Rectal smooth muscle tissue (tissue), 1 donor: ENCODE measurements around the gene WDR36.
A peak's percentile ranks its signal among the peaks of the same experiment; 100 is the strongest.

Source experiments
- H3K27ac ChIP-seq: one replicate; pipeline ENCODE4 v1.7.0; 2013; ENCODE audit warnings: low read depth, low read length, inconsistent platforms
- H3K27me3 ChIP-seq: one replicate; pipeline ENCODE4 v1.7.0; 2013; ENCODE audit warnings: low read length; ENCODE audit not compliant: control insufficient read depth, insufficient read depth
- H3K36me3 ChIP-seq: one replicate; pipeline ENCODE4 v1.7.0; 2013; ENCODE audit warnings: low read length; ENCODE audit not compliant: control insufficient read depth, insufficient read depth
- H3K4me1 ChIP-seq: one replicate; pipeline ENCODE4 v1.7.0; 2013; ENCODE audit warnings: low read length; ENCODE audit not compliant: control insufficient read depth, insufficient read depth
- H3K4me3 ChIP-seq: one replicate; pipeline ENCODE4 v1.7.0; 2013; ENCODE audit warnings: low read length
- H3K9ac ChIP-seq: one replicate; pipeline ENCODE4 v1.7.0; 2013; ENCODE audit warnings: low read length

WDR36 gene

DNA sequence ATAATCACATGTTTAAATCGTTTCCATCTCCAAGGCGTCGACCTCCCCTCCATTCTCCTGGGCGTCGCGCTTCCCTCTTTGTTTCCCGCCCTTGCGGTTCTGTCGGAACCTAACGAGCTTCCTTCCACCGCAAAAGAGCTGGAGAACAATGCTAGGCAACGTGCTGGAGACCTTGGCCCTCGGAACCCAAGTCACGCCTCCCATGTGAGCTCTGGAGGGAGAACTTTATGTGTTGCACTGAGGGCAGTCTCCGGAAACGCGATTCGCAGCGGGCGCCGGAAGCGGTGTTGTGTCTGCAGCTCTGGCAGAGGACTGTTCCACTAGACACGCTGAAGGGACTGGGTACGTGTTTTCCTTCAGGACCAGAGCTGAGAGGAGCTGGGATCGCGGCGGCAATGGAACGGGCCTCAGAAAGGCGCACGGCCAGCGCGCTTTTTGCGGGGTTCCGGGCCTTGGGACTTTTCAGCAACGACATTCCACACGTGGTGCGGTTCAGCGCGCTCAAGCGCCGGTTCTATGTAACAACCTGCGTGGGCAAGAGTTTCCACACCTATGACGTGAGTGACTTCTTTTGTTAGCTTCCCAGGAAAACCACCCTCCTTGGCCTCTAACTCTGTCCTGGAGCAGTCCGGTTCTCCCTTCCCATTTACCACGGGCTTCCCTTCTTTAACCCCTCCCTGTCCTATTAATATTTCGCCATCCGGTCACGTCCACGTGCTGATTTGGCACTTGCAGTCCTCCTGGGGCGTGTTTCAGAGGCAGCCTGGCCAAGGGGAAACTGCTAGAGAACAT lies at the start of gene WDR36:
Gene WDR36, plus strand, starts transcription at position 287 of the 792 bp plus-strand sequence. Its CDS starts 109 bp downstream, at position 396.
- H3K27me3 ChIP-seq, result no peaks in the 10 kb centered on the region
- peaks cover 4% of the 10 kb centered on the region for H3K36me3 ChIP-seq
- peak within 1 kb of the TSS; percentile 93 for H3K4me3 ChIP-seq
- H3K4me1 ChIP-seq, result peaks cover 9% of the 10 kb centered on the region
- H3K9ac ChIP-seq, result peak within 1 kb of the TSS; percentile 87
- peak within 1 kb of the TSS; percentile 64 for H3K27ac ChIP-seq

DNA sequence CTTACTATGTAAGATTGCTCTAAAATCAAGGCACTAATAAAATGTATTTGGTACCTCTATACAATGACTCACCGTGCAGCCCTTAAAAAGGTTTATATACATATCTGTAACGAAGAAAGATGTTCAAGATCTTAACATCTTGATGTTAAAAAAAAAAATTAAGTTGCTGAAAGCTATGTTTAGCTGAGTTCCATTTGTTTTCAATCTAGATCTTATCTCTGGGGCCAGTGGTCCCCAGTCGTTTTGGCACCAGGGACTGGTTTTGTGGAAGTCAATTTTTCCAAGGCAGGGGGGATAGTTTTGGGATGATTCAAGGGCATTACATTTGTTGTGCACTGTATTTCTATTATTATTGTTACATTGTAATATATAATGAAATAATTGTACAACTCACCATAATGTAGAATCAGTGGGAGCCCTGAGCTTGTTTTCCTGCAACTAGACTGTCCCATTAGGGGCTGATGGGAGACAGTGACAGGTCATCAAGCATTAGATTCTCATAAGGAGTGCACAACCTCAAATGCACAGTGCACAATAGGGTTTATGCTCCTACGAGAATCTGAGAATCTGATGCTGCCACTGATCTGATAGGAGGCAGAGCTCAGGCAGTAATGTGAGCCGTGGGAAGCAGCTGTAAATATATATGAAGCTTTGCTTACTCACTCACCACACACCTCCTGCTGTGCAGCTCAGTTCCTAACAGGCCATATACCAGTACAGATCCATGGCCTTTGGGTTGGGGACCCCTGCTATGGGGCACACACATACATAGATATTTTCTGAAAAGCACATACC lies 48.2 kb upstream of the WDR36 start:
- Histone ChIP-seq H3K4me3 (no peak overlapping the region), H3K36me3 (no peaks in the 10 kb centered on the region), H3K27ac (no peak overlapping the region)

DNA sequence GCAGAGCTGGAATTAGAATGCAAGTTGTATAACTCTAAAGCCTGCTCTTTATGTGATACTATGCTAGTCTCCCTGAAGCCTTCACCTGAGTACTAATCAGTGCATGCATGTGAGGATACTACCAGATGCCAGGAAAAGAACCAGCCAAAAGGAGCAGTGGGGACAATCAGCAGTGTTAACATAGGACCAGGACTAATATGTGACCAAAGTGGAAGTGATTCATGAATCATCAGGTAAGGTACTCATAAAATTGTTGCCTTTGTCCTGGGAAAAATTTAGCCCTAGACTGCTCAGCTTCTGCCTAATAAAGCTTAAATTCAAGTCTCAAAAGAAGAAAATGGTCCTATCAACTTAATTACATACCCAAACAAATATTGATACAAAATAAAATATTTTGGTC lies 34.1 kb upstream of the WDR36 start:
- no peaks in the 10 kb centered on the region for H3K27me3 ChIP-seq
- no peaks in the 10 kb centered on the region for H3K36me3 ChIP-seq
- H3K4me1 ChIP-seq, result no peaks in the 10 kb centered on the region
- no peak overlapping the region for H3K9ac ChIP-seq
- no peak overlapping the region for H3K4me3 ChIP-seq
- H3K27ac ChIP-seq, result no peak overlapping the region

More for the DNA sequence above, 48.2 kb upstream of the WDR36 start:
- H3K27me3 ChIP-seq, result no peaks in the 10 kb centered on the region
- no peak overlapping the region for H3K9ac ChIP-seq
- no peaks in the 10 kb centered on the region for H3K4me1 ChIP-seq

DNA sequence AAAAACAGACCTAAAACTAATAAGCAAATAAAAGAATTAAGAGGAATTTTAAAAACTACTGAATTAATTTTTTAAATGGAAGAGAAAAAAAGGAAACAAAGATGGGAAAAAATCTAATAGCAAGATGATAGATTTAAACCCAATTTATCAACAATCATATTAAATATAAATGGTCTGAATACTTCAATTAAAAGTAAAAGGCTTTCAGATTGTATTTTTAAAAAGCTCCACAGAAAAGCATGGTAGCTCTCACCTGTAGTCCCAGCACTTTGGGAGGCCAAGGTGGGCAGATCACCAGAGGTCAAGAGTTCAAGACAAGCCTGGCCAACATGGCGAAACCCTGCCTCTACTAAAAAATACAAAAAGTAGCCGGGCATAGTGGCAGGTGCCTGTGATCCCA lies 32.0 kb upstream of the WDR36 start:
- no peaks in the 10 kb centered on the region for H3K4me1 ChIP-seq
- H3K9ac ChIP-seq, result no peak overlapping the region
- H3K36me3 ChIP-seq, result no peaks in the 10 kb centered on the region
- no peak overlapping the region for H3K4me3 ChIP-seq
- no peak overlapping the region for H3K27ac ChIP-seq
- no peaks in the 10 kb centered on the region for H3K27me3 ChIP-seq

DNA sequence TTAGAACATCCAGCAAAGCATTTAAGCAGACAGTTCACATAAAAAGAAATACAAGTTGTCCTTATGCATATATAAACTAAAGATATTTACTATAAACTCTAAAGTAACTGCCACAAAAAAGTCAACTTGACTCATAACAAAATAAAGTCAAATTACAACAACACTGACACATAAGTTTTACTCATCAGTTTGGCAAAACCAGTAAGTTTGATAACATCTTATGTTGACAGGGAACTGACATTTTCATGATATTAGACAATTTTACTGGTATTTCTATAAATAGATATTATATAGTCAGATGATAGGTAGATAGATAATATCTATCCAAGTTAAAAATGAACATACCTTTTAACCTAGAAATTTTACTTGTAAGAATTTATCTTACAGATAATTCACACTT lies 30.5 kb upstream of the WDR36 start:
- Histone ChIP-seq H3K4me1 (no peaks in the 10 kb centered on the region), H3K9ac (no peak overlapping the region), H3K36me3 (no peaks in the 10 kb centered on the region), H3K27me3 (no peaks in the 10 kb centered on the region), H3K4me3 (no peak overlapping the region), H3K27ac (no peak overlapping the region)

DNA sequence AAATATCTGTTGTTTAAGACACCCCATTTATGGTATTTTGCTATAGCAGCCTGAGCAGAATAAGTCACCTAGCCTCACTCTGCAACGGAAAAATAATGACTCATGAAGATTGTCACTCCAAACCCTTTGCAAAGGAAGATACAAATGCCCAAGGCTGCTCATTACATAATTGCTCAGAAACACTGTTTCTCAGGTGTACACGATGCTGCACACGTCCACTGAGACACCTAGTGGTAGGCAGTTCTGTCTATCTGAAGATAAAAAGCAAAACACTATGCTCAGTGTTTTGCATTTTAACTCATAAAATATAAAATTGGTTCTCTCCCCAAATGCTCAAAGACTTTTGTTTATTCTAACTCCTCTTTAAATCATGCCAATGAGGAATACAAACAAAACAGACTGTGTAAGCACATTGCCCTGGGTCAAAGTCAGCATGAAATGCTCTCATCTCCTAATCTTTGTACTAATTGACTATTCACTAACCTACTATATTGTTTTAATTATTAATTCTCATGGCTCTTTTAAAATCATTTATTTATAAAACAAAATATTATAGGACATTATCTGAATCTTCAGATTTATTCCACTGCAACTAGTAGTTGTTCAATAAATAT lies 28.3 kb upstream of the WDR36 start:
- H3K27me3 ChIP-seq, result no peaks in the 10 kb centered on the region
- no peak overlapping the region for H3K27ac ChIP-seq
- H3K4me3 ChIP-seq, result no peak overlapping the region
- H3K4me1 ChIP-seq, result no peaks in the 10 kb centered on the region
- H3K9ac ChIP-seq, result no peak overlapping the region
- no peaks in the 10 kb centered on the region for H3K36me3 ChIP-seq

DNA sequence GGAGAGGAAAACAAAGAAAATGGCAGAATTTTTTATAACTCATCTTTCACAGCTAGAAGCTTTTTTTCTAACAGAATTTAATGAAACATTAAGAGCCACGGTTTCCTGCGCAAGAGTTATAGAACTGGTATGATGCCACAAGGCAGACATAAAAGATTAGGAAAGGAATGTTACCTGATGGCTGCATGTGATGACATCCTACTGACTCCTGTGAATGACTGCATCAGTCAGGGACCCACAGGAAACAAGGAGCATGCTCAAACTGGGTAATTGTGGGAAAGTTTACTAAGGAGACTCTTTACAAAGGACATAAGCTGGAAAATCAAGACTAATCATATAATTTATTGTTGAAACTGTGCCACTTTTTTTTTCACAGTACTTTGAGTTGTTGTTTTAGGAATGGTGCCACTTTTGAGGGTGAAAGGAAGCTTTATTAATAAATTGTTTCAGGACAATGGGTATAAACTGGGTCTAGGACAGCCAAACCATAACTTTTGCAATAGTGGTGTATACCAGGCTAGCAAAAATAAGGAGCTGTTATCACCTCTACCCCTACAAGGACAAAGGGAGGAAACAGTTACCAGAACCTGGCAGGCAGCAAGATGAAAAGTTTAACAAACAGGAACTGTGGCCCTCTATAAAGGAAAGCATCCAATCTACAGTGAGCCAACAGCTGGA lies 25.7 kb upstream of the WDR36 start:
- Histone ChIP-seq H3K9ac (no peak overlapping the region), H3K36me3 (no peaks in the 10 kb centered on the region), H3K4me1 (no peaks in the 10 kb centered on the region), H3K27me3 (no peaks in the 10 kb centered on the region), H3K4me3 (no peak overlapping the region), H3K27ac (no peak overlapping the region)

DNA sequence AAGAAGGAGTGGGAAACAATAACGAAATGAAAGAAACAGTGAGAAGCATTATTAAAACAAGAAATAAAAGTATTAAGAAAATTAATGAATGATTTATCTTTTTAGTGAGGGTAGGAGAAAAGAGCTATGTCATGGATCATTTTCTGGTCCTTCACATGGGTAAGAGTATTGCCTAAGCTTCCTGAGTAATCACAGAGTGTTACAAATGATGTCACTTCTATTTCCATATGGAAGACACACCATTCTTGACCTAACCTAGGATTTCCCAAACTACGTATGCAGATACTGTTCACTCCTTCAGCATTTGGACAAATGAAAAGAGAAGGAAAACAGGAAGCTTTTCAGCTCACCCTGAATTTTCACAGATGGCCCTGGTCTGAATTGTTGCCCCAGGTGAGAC lies 23.9 kb upstream of the WDR36 start:
- H3K27ac ChIP-seq, result no peak overlapping the region
- no peak overlapping the region for H3K4me3 ChIP-seq
- H3K9ac ChIP-seq, result no peak overlapping the region
- peaks cover 2% of the 10 kb centered on the region for H3K27me3 ChIP-seq
- H3K4me1 ChIP-seq, result no peaks in the 10 kb centered on the region
- no peaks in the 10 kb centered on the region for H3K36me3 ChIP-seq

DNA sequence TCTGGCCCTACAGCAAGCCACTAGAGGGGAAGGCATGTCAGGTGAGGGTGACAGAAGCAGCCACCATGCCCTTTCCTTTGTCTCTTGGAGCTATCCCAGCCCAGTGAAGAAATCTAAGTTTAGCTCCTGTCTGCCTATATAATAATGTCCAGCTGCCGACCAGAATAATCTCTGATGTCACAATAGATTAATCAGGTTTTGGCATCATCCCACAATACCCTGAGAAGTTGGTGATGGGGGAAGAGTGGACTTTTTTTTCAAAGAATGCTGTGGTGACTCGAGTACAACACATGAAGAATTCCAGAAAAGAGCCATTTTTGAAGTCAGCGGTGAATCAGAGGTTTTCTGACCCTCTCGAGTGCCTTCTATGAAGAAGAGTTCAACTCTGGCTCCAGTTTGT lies 22.3 kb upstream of the WDR36 start:
- H3K27me3 ChIP-seq, result peaks cover 2% of the 10 kb centered on the region
- no peak overlapping the region for H3K4me3 ChIP-seq
- no peak overlapping the region for H3K9ac ChIP-seq
- no peaks in the 10 kb centered on the region for H3K4me1 ChIP-seq
- no peaks in the 10 kb centered on the region for H3K36me3 ChIP-seq
- no peak overlapping the region for H3K27ac ChIP-seq

DNA sequence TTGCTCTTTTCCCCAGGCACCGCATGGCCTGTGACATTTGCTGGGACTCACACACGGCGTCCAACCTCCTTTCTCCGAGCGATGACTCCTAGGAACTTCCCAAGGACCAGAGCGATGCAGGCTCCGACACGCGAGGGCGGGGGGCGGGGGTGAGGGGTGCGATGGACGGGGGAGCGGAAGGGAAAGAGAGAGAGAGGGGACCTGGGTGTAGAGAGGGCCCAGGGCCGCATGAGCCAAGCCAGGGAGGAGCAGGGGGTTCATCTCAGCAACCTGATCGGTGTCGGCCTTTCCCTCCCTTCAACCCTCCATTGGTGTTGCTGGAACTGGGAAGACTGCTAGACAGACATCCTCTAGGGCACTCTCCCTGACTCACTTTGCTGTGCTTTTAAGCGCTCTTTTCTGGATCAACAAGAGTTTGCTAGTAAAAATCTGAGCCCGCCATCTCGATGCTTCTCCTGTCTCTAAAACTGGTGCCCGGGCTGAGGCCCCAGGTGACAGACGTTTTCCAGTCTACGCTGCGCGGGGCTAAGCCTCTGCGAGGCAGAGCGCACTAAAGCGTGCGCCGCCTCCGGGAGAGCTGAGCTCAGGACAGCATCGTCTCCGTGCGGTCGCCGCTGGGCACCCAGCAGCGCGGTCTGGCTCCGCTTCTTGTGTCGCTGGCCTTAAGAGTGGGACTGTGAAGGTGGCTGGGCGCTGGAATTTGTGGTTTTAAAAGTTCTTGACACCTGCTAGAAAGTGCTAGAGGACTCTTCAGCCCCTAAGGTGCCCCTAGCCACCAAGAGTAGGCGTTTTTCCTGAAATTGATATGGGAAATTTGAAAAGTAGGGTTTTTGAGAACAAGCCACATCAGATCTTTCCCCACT lies 21.6 kb upstream of the WDR36 start:
- Histone ChIP-seq H3K4me3 (peak overlapping the region; percentile 21), H3K27ac (no peak overlapping the region), H3K36me3 (no peaks in the 10 kb centered on the region), H3K27me3 (peaks cover 2% of the 10 kb centered on the region), H3K9ac (no peak overlapping the region), H3K4me1 (no peaks in the 10 kb centered on the region)

DNA sequence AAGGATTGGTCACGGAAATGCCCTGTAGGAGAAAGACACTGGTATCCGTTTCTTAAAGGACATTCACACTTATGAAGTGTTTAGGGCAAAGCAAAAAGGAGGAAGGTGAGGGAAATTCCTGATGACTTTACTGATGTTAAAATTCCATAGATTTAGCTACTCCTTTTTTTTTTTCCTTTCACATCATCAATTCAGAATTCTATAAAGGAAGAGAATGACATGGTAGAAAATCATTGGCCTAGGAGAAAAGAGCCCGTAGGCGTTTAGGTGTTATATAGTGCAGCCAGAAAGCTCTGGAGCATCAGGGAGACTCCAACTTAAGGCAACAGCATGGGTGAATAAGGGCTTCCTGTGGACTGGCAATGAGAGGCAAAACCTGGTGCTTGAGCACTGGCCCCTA lies 20.7 kb upstream of the WDR36 start, which contains the start of gene TSLP:
Gene TSLP, plus strand, starts transcription at position 301 of the 400 bp plus-strand sequence. CDS start 178 bp downstream, outside the sequence.
- no peak within 1 kb of the TSS for H3K27ac ChIP-seq
- H3K4me3 ChIP-seq, result peak within 1 kb of the TSS; percentile 21
- H3K36me3 ChIP-seq, result no peaks in the 10 kb centered on the region
- peaks cover 2% of the 10 kb centered on the region for H3K27me3 ChIP-seq
- no peak within 1 kb of the TSS for H3K9ac ChIP-seq
- no peaks in the 10 kb centered on the region for H3K4me1 ChIP-seq
